Liver (tissue), 3 donors: ENCODE measurements around the gene CD79A.
"Not testable (repeated sequence)": the region's sequence is repeated elsewhere in the genome, so short reads cannot be mapped to it uniquely, and the experiment has no call there.

Source experiments
- ATF3 ChIP-seq: IDR thresholded peaks from 2 replicates; pipeline ENCODE4 v1.6.1; 2016; ENCODE audit warnings: antibody characterized with exemption
- CTCF ChIP-seq: fragments of 150-350 bp; IDR thresholded peaks from 2 replicates; pipeline ENCODE4 v1.5.1; 2017; ENCODE audit warnings: improper control_type of control experiment, low read depth, low read length; ENCODE audit not compliant: missing input control
- EGR1 ChIP-seq, 2 donors: IDR thresholded peaks; 2 replicates each; pipeline ENCODE4 v1.6.1; 2016 to 2018; ENCODE audit warnings: antibody characterized with exemption in 2 of 2, low read depth in 2 of 2
- FOXA2 ChIP-seq: IDR thresholded peaks from 2 replicates; pipeline ENCODE4 v1.6.1; 2016; ENCODE audit warnings: antibody characterized with exemption
- RAD21 ChIP-seq, 2 donors: IDR thresholded peaks; 2 replicates each; pipeline ENCODE4 v1.6.1; 2016; ENCODE audit warnings: antibody characterized with exemption in 2 of 2, mild to moderate bottlenecking in 2 of 2
- RXRA ChIP-seq, 2 donors: IDR thresholded peaks; 2 replicates each; pipeline ENCODE4 v1.6.1; 2017 to 2018; ENCODE audit warnings: antibody characterized with exemption in 2 of 2, mild to moderate bottlenecking in 1 of 2
- TAF1 ChIP-seq: conservative IDR thresholded peaks from 2 replicates; pipeline ENCODE4 v1.6.1; 2016; ENCODE audit warnings: antibody characterized with exemption, mild to moderate bottlenecking
- YY1 ChIP-seq: IDR thresholded peaks from 2 replicates; pipeline ENCODE4 v1.6.1; 2016; ENCODE audit warnings: antibody characterized with exemption, mild to moderate bottlenecking
- TF ChIP-seq, protein P1 (sequence below): IDR thresholded peaks from 2 replicates; pipeline ENCODE4 v1.6.1; 2016; ENCODE audit warnings: antibody characterized with exemption
- TF ChIP-seq, protein P2 (sequence below): IDR thresholded peaks from 2 replicates; pipeline ENCODE4 v1.6.1; 2016; ENCODE audit warnings: antibody characterized with exemption, mild to moderate bottlenecking
- donor health status: healthy.
- donor health status: healthy.

DNA sequence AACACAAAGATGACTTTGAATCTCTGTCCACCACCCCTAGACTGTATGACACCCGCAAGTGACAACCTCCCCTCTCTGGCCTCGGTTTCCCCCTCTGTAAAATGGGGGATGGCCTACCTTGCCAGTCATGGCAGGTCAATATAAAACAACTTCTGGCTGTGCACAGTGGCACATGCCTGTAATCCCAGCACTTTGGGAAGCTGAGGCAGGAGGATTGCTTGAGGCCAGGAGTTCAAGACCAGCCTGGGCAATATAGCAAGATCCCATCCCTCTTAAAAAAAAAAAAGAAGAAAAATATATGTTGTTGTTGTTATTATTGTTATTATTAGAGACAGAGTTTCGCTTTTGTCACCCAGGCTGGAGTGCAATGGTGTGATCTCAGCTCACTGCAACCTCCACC, 1.1 kb upstream of the CD79A start:
- TF ChIP-seq CTCF; TAF1; EGR1 (IDR thresholded peaks at IDR 0.05; ENCODE audit: low read depth in 2 of 2); FOXA2; YY1; ATF3; RAD21 (IDR thresholded peaks at IDR 0.05); RXRA (IDR thresholded peaks at IDR 0.05): not testable (repeated sequence)
- TF ChIP-seq, protein P1, sequence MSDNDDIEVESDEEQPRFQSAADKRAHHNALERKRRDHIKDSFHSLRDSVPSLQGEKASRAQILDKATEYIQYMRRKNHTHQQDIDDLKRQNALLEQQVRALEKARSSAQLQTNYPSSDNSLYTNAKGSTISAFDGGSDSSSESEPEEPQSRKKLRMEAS = not testable (repeated sequence)
- TF ChIP-seq, protein P2, sequence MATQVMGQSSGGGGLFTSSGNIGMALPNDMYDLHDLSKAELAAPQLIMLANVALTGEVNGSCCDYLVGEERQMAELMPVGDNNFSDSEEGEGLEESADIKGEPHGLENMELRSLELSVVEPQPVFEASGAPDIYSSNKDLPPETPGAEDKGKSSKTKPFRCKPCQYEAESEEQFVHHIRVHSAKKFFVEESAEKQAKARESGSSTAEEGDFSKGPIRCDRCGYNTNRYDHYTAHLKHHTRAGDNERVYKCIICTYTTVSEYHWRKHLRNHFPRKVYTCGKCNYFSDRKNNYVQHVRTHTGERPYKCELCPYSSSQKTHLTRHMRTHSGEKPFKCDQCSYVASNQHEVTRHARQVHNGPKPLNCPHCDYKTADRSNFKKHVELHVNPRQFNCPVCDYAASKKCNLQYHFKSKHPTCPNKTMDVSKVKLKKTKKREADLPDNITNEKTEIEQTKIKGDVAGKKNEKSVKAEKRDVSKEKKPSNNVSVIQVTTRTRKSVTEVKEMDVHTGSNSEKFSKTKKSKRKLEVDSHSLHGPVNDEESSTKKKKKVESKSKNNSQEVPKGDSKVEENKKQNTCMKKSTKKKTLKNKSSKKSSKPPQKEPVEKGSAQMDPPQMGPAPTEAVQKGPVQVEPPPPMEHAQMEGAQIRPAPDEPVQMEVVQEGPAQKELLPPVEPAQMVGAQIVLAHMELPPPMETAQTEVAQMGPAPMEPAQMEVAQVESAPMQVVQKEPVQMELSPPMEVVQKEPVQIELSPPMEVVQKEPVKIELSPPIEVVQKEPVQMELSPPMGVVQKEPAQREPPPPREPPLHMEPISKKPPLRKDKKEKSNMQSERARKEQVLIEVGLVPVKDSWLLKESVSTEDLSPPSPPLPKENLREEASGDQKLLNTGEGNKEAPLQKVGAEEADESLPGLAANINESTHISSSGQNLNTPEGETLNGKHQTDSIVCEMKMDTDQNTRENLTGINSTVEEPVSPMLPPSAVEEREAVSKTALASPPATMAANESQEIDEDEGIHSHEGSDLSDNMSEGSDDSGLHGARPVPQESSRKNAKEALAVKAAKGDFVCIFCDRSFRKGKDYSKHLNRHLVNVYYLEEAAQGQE = not testable (repeated sequence)
